Liver (tissue), 9 donors: ENCODE results near the gene GLB1L3. TPM values are rescaled to one million over a fixed set of nuclear protein-coding genes. Genes with fewer than 3 reads are reported as not detected.

Source experiments
- DNase-seq: peaks from one replicate; pipeline ENCODE4 v3.0.0-alpha.2; 2017; ENCODE audit warnings: low spot score
- H3K27ac ChIP-seq, 2 donors: one replicate each; pipeline ENCODE4 v1.7.0; 2013; ENCODE audit warnings: inconsistent platforms in 2 of 2, low read length in 2 of 2, control low read depth in 1 of 2, low read depth in 1 of 2, mild to moderate bottlenecking in 1 of 2
- H3K27me3 ChIP-seq, 4 donors: one replicate each; pipeline versions ENCODE4 v1.6.1 to v1.7.0; 2013; ENCODE audit warnings: low read length in 3 of 4, inconsistent platforms in 1 of 4, mild to moderate bottlenecking in 1 of 4, moderate library complexity in 1 of 4; ENCODE audit not compliant: control insufficient read depth in 4 of 4, insufficient read depth in 4 of 4
- H3K36me3 ChIP-seq, 4 donors: one replicate each; pipeline versions ENCODE4 v1.6.1 to v1.7.0; 2013; ENCODE audit warnings: low read length in 3 of 4, mild to moderate bottlenecking in 3 of 4, low read depth in 1 of 4, moderate library complexity in 1 of 4; ENCODE audit not compliant: control insufficient read depth in 4 of 4, insufficient read depth in 3 of 4
- H3K4me1 ChIP-seq, 4 donors: one replicate each; pipeline versions ENCODE4 v1.6.1 to v1.7.0; 2013; ENCODE audit warnings: low read length in 3 of 4, mild to moderate bottlenecking in 3 of 4, moderate library complexity in 1 of 4; ENCODE audit not compliant: control insufficient read depth in 4 of 4, insufficient read depth in 4 of 4
- H3K4me3 ChIP-seq, 3 donors: one replicate each; pipeline versions ENCODE4 v1.6.1 to v1.7.0; 2013; ENCODE audit warnings: low read length in 3 of 3, control low read depth in 1 of 3, low read depth in 1 of 3, mild to moderate bottlenecking in 1 of 3
- H3K9ac ChIP-seq, 2 donors: one replicate each; pipeline ENCODE4 v1.7.0; 2013; ENCODE audit warnings: low read length in 2 of 2, mild to moderate bottlenecking in 2 of 2, moderate library complexity in 2 of 2, control low read depth in 1 of 2, low read depth in 1 of 2
- H3K9me3 ChIP-seq, 4 donors: one replicate each; pipeline versions ENCODE4 v1.6.1 to v1.7.0; 2013; ENCODE audit warnings: low read length in 3 of 4; ENCODE audit not compliant: control insufficient read depth in 4 of 4
- CTCF ChIP-seq: fragments of 150-350 bp; IDR thresholded peaks from 2 replicates; pipeline ENCODE4 v1.5.1; 2017; ENCODE audit warnings: improper control_type of control experiment, low read depth, low read length; ENCODE audit not compliant: missing input control
- EGR1 ChIP-seq, 2 donors: IDR thresholded peaks; 2 replicates each; pipeline ENCODE4 v1.6.1; 2016 to 2018; ENCODE audit warnings: antibody characterized with exemption in 2 of 2, low read depth in 2 of 2
- FOXA2 ChIP-seq: IDR thresholded peaks from 2 replicates; pipeline ENCODE4 v1.6.1; 2016; ENCODE audit warnings: antibody characterized with exemption
- GABPA ChIP-seq, 2 donors: IDR thresholded peaks in 1 of 2; conservative IDR thresholded peaks in 1 of 2; 2 replicates each; pipeline ENCODE4 v1.6.1; 2016; ENCODE audit warnings: antibody characterized with exemption in 2 of 2, mild to moderate bottlenecking in 1 of 2, moderate library complexity in 1 of 2
- HNF4G ChIP-seq: IDR thresholded peaks from 2 replicates; pipeline ENCODE4 v1.6.1; 2016; ENCODE audit warnings: antibody characterized with exemption
- JUND ChIP-seq, 2 donors: IDR thresholded peaks; 2 replicates each; pipeline ENCODE4 v1.6.1; 2016; ENCODE audit warnings: antibody characterized with exemption in 2 of 2
- NR2F2 ChIP-seq: IDR thresholded peaks from 2 replicates; pipeline ENCODE4 v1.6.1; 2016; ENCODE audit warnings: antibody characterized with exemption
- RAD21 ChIP-seq, 2 donors: IDR thresholded peaks; 2 replicates each; pipeline ENCODE4 v1.6.1; 2016; ENCODE audit warnings: antibody characterized with exemption in 2 of 2, mild to moderate bottlenecking in 2 of 2
- REST ChIP-seq: IDR thresholded peaks from 2 replicates; pipeline ENCODE4 v1.6.1; 2016; ENCODE audit warnings: antibody characterized with exemption, mild to moderate bottlenecking
- SP1 ChIP-seq: IDR thresholded peaks from 2 replicates; pipeline ENCODE4 v1.6.1; 2018; ENCODE audit warnings: antibody characterized with exemption, mild to moderate bottlenecking
- YY1 ChIP-seq: IDR thresholded peaks from 2 replicates; pipeline ENCODE4 v1.6.1; 2016; ENCODE audit warnings: antibody characterized with exemption, mild to moderate bottlenecking
- ZBTB33 ChIP-seq: IDR thresholded peaks from 2 replicates; pipeline ENCODE4 v1.6.1; 2016; ENCODE audit warnings: antibody characterized with exemption
- WGBS: extraction: QIAGEN DNeasy Blood & Tissue Kit; methylation state at CpG from one replicate; pipeline ENCODE4 v1.1.7; 2013; 5-methylcytosine and 5-hydroxymethylcytosine counted together
- polyA plus RNA-seq, 2 donors: library from polyadenylated mRNA; stranded (reverse) in 1 of 2; unstranded in 1 of 2; fragments of 200-250 nt in 1 of 2; fragments of >200 nt in 1 of 2; fragmentation: Nextera tagmentation in 1 of 2; extraction: Ambion mirVana in 1 of 2; gene quantifications; one replicate each; pipeline versions ENCODE4 v1.2.1 to v1.2.3, GENCODE V29; 2013 to 2015
- total RNA-seq, 2 donors: library from RNA; depleted of rRNA; stranded (reverse); fragments of >200 nt; gene quantifications; one replicate each; pipeline ENCODE4 v1.2.3, GENCODE V29; 2014
- TF ChIP-seq, protein P1 (sequence below): IDR thresholded peaks from 2 replicates; pipeline ENCODE4 v1.6.1; 2016; ENCODE audit warnings: antibody characterized with exemption
- donor health status: healthy.
- donor health status: healthy.
- donor health status: healthy.
- donor health status: healthy.
- donor health status: healthy.

Gene GLB1L3
- total and polyA plus RNA-seq, 4 donors = 0.08 TPM; not detected in 3

DNA sequence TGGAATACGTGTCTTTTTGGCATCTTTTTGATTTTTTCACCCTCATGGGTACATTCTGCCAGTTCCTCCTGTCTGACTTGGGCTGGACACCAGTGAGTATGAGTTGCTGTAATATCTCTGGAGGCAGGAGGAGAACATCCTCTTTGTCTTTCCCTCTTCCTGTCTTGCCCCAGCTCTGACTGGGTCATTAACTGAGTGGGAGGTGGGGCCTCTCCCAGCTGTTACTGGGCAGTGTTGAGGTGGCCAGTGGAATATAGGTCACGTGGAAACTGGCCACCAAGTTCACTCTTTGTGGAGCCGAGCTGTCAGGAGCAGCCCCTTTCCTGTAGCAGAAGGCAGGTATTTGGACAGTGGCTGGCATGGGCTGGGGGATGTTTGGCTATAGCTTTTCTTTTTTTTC is 57.8 kb downstream of the GLB1L3 start:
- Histone ChIP-seq H3K27me3 (no peaks in the 10 kb centered on the region), H3K9me3 (no peaks in the 10 kb centered on the region), H3K9ac (no peak overlapping the region), H3K4me1 (peaks cover 4 to 13% (median 10%) of the 10 kb centered on the region in 4 donors), H3K36me3 (no peaks in the 10 kb centered on the region), H3K4me3 (no peak overlapping the region), H3K27ac (no peak overlapping the region)
- DNase-seq = no peak
- 80% methylated on average over 3 of the region's 3 CpGs for WGBS
- no peak for TF ChIP-seq YY1
- TF ChIP-seq JUND (IDR thresholded peaks at IDR 0.05) = no peak
- TF ChIP-seq HNF4G = no peak
- TF ChIP-seq SP1 = no peak
- no peak for TF ChIP-seq GABPA (IDR thresholded peaks at IDR 0.05 in 1 of 2, conservative IDR thresholded peaks at IDR 0.05 in 1 of 2)
- TF ChIP-seq EGR1 (IDR thresholded peaks at IDR 0.05; ENCODE audit: low read depth in 2 of 2) = no peak

- Histone ChIP-seq H3K9ac (no peak overlapping the region), H3K27me3 (no peaks in the 10 kb centered on the region), H3K27ac (no peak overlapping the region), H3K4me3 (no peak overlapping the region), H3K9me3 (no peaks in the 10 kb centered on the region), H3K4me1 (peaks cover 4 to 13% (median 10%) of the 10 kb centered on the region in 4 donors), H3K36me3 (no peaks in the 10 kb centered on the region)
- WGBS = 92% methylated on average over 10 of the region's 10 CpGs
- no peak for DNase-seq
- TF ChIP-seq GABPA (IDR thresholded peaks at IDR 0.05 in 1 of 2, conservative IDR thresholded peaks at IDR 0.05 in 1 of 2) = no peak
- no peak for TF ChIP-seq ZBTB33
- no peak for TF ChIP-seq CTCF
Observed at GRCh38 chr11:134334796-134335571, 58.8 kb downstream of the GLB1L3 start.

GRCh38 chr11:134337051-134337450 is 60.9 kb downstream of the GLB1L3 start:
- H3K9ac ChIP-seq = no peak overlapping the region
- H3K4me3 ChIP-seq = no peak overlapping the region
- H3K27ac ChIP-seq = no peak overlapping the region
- no peaks in the 10 kb centered on the region for H3K36me3 ChIP-seq
- no peak for DNase-seq
- peaks cover under 1 to 3% (median 2%) of the 10 kb centered on the region in 4 donors for H3K4me1 ChIP-seq
- no peaks in the 10 kb centered on the region for H3K27me3 ChIP-seq
- 90% methylated on average over 4 of the region's 4 CpGs for WGBS
- H3K9me3 ChIP-seq = no peaks in the 10 kb centered on the region
- TF ChIP-seq, protein P1, sequence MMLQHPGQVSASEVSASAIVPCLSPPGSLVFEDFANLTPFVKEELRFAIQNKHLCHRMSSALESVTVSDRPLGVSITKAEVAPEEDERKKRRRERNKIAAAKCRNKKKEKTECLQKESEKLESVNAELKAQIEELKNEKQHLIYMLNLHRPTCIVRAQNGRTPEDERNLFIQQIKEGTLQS = no peak
- TF ChIP-seq ZBTB33 (no peak), GABPA (IDR thresholded peaks at IDR 0.05 in 1 of 2, conservative IDR thresholded peaks at IDR 0.05 in 1 of 2) (no peak), RAD21 (IDR thresholded peaks at IDR 0.05) (no peak), YY1 (no peak), CTCF (no peak), NR2F2 (no peak), REST (no peak), EGR1 (IDR thresholded peaks at IDR 0.05; ENCODE audit: low read depth in 2 of 2) (no peak), FOXA2 (no peak)
